Measurements from ENCODE around the gene SORCS1. TPM values are rescaled to one million over a fixed set of nuclear protein-coding genes. Genes with fewer than 3 reads are reported as not detected.
A peak's percentile ranks its signal among the peaks of the same experiment; 100 is the strongest.

Gene SORCS1
- polyA plus RNA-seq, 1 of the 3 experiments (the other 2 are of a cell fraction): 0.66 TPM

- Histone ChIP-seq H3K4me1 (ENCODE audit: control insufficient read depth in 1 of 2, insufficient read depth in 2 of 2, low read depth in 1 of 2, low read length in 1 of 2) (peaks cover 0 to 2% of the 10 kb centered on the region in 2 experiments; a peak in 1 of 4 replicates), H4K20me1 (ENCODE audit: insufficient read depth) (no peaks in the 10 kb centered on the region), H3K27ac (ENCODE audit: low read depth in 2 of 2, low read length in 1 of 2) (no peak overlapping the region), H3K9me2 (no peaks in the 10 kb centered on the region), H3F3A (replicated peaks; ENCODE audit: insufficient read depth) (no peaks in the 10 kb centered on the region), H2AFZ (ENCODE audit: low read depth) (no peak overlapping the region), H3K27me3 (ENCODE audit: insufficient read depth) (no peaks in the 10 kb centered on the region), H3K9me3 (no peaks in the 10 kb centered on the region; the same call in 1 of the 2 replicates), H3K4me2 (no peak overlapping the region), H3K36me3 (replicated peaks in 1 of 2; ENCODE audit: control insufficient read depth in 1 of 2, insufficient read depth in 2 of 2, low read length in 1 of 2) (no peaks in the 10 kb centered on the region), H3K79me2 (ENCODE audit: insufficient read depth) (no peaks in the 10 kb centered on the region), H3K4me3 (ENCODE audit: low read depth in 2 of 2, low read length in 1 of 2) (no peak overlapping the region), H3K9ac (no peak overlapping the region)
- POLR2A ChIA-PET: no interaction called here
- CTCF ChIA-PET: no interaction called here
- TF ChIP-seq RCOR1 (IDR thresholded peaks at IDR 0.05; ENCODE audit: low read length): no peak
- DNase-seq: no peak
These were observed 45.6 kb downstream of the SORCS1 start for GRCh38 chr10:107118866-107119265.

- no peaks in the 10 kb centered on the region for H4K20me1 ChIP-seq (ENCODE audit: insufficient read depth)
- no peaks in the 10 kb centered on the region for H3K9me2 ChIP-seq
- TF ChIP-seq RCOR1 (IDR thresholded peaks at IDR 0.05; ENCODE audit: low read length) (no peak), TEAD4 (IDR thresholded peaks at IDR 0.05; ENCODE audit: borderline replicate concordance, insufficient read depth) (no peak), GABPA (IDR thresholded peaks at IDR 0.05; ENCODE audit: low read depth) (no peak), YY1 (IDR thresholded peaks at IDR 0.05; ENCODE audit: low read depth) (no peak), MXI1 (IDR thresholded peaks at IDR 0.05; ENCODE audit: low read depth, low read length) (peak; percentile 36; the same call in 1 of the 2 replicates), EP300 (IDR thresholded peaks at IDR 0.05; ENCODE audit: borderline replicate concordance in 1 of 2, low read depth in 1 of 2, low read length in 1 of 2) (peak in 1 of 2 experiments; percentile 48; a peak in 1 of 4 replicates)
- POLR2A ChIA-PET: interaction anchor here (1.2 kb wide), 1 partner anchor 61 kb away, joined by 5 read pairs; the partner anchor contains the start of gene SORCS1
- no peak overlapping the region for H3K4me2 ChIP-seq
- H3K4me3 ChIP-seq (ENCODE audit: low read depth in 2 of 2, low read length in 1 of 2): no peak overlapping the region
- peak overlapping the region in 1 of 2 experiments; percentile 98; a peak in 2 of 4 replicates for H3K27ac ChIP-seq (ENCODE audit: low read depth in 2 of 2, low read length in 1 of 2)
- peaks cover 0 to 28% of the 10 kb centered on the region in 2 experiments; a peak in 2 of 4 replicates for H3K4me1 ChIP-seq (ENCODE audit: control insufficient read depth in 1 of 2, insufficient read depth in 2 of 2, low read depth in 1 of 2, low read length in 1 of 2)
- CTCF ChIA-PET: interaction anchor here (1.7 kb wide), 1 partner anchor 37 kb away, joined by 3 read pairs; no protein-coding TSS in a partner anchor
- no peak for DNase-seq
- H3F3A ChIP-seq (replicated peaks; ENCODE audit: insufficient read depth): no peaks in the 10 kb centered on the region
- H3K36me3 ChIP-seq (replicated peaks in 1 of 2; ENCODE audit: control insufficient read depth in 1 of 2, insufficient read depth in 2 of 2, low read length in 1 of 2): no peaks in the 10 kb centered on the region
- no peak overlapping the region for H2AFZ ChIP-seq (ENCODE audit: low read depth)
- no peaks in the 10 kb centered on the region for H3K9me3 ChIP-seq
- WGBS (ENCODE audit: low lambda C conversion rate): 30% methylated on average over 4 of the region's 4 CpGs
- no peaks in the 10 kb centered on the region for H3K27me3 ChIP-seq (ENCODE audit: insufficient read depth)
- no peaks in the 10 kb centered on the region for H3K79me2 ChIP-seq (ENCODE audit: insufficient read depth)
- H3K9ac ChIP-seq: no peak overlapping the region
These were observed 60.4 kb downstream of the SORCS1 start for GRCh38 chr10:107104026-107104652.

GRCh38 chr10:107103174-107104025 lies 61.1 kb downstream of the SORCS1 start:
- POLR2A ChIA-PET: interaction anchor here (1.2 kb wide), 1 partner anchor 61 kb away, joined by 5 read pairs; the partner anchor contains the start of gene SORCS1
- Histone ChIP-seq H2AFZ (ENCODE audit: low read depth) (no peak overlapping the region), H3K27ac (ENCODE audit: low read depth in 2 of 2, low read length in 1 of 2) (peak overlapping the region in 1 of 2 experiments; percentile 98; a peak in 2 of 4 replicates), H3K9me3 (no peaks in the 10 kb centered on the region), H3K9ac (no peak overlapping the region), H3K4me3 (ENCODE audit: low read depth in 2 of 2, low read length in 1 of 2) (no peak overlapping the region; a peak in 1 of 4 replicates), H3K4me1 (ENCODE audit: control insufficient read depth in 1 of 2, insufficient read depth in 2 of 2, low read depth in 1 of 2, low read length in 1 of 2) (peaks cover 0 to 28% of the 10 kb centered on the region in 2 experiments; a peak in 2 of 4 replicates), H4K20me1 (ENCODE audit: insufficient read depth) (no peaks in the 10 kb centered on the region), H3K27me3 (ENCODE audit: insufficient read depth) (no peaks in the 10 kb centered on the region), H3K4me2 (no peak overlapping the region), H3K9me2 (no peaks in the 10 kb centered on the region), H3F3A (replicated peaks; ENCODE audit: insufficient read depth) (no peaks in the 10 kb centered on the region), H3K79me2 (ENCODE audit: insufficient read depth) (no peaks in the 10 kb centered on the region), H3K36me3 (replicated peaks in 1 of 2; ENCODE audit: control insufficient read depth in 1 of 2, insufficient read depth in 2 of 2, low read length in 1 of 2) (no peaks in the 10 kb centered on the region)
- peak; percentile 64 for DNase-seq
- CTCF ChIA-PET: interaction anchor here (1.7 kb wide), 1 partner anchor 36 kb away, joined by 3 read pairs; no protein-coding TSS in a partner anchor
- WGBS (ENCODE audit: low lambda C conversion rate): 8% methylated on average over 8 of the region's 8 CpGs
- TF ChIP-seq SIN3A (IDR thresholded peaks at IDR 0.05; ENCODE audit: borderline replicate concordance, low read depth, low read length) (no peak), TCF12 (IDR thresholded peaks at IDR 0.05) (peak; percentile 30; the same call in 1 of the 2 replicates), FOSL2 (IDR thresholded peaks at IDR 0.05; ENCODE audit: borderline replicate concordance, low read depth) (no peak), RFX5 (IDR thresholded peaks at IDR 0.05; ENCODE audit: low read length) (no peak; the same call in 1 of the 2 replicates), FOXJ3 (CRISPR knock-in tag; IDR thresholded peaks at IDR 0.05) (peak; percentile 81), GABPA (IDR thresholded peaks at IDR 0.05; ENCODE audit: low read depth) (no peak), USF2 (IDR thresholded peaks at IDR 0.05; ENCODE audit: borderline replicate concordance, low read depth, low read length) (no peak), ELF1 (IDR thresholded peaks at IDR 0.05) (no peak), CTCF (IDR thresholded peaks at IDR 0.05) (no peak), RXRA (IDR thresholded peaks at IDR 0.05; ENCODE audit: borderline replicate concordance, low read depth) (no peak), NFIC (IDR thresholded peaks at IDR 0.05; ENCODE audit: borderline replicate concordance) (no peak)
